ENCODE data around the gene POC1A.
"Not testable (repeated sequence)": the region's sequence is repeated elsewhere in the genome, so short reads cannot be mapped to it uniquely, and the experiment has no call there.

Gene POC1A

DNA sequence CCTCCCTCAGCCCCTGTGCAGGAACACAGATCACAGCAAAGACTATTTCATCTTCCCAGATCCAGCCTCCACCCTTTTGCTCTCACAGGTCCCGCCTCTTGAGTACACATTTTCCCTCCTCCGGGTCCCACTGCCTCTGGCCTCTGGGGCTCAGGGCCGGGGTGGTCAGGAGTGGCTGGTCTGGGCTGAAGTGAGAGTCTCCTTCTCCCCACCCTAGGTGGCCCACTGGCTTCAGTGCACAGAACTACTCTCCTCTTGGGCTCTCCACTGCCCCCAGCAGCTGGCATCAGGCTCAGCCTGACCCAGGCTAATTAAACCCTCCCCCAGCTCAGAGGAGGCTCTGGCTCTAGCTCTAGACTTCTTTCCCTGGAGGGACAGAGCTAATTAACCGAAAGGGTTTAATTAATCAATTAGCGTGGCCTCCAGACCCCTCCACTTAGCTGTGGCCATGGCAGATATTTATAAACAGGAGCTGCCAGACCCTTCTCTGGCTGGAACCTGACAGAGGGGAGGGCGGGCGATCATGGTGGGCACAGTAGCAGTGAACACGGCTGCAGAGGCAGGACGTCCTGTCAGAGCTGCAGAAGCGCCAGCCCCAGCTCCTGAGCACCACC lies 113.0 kb downstream of the POC1A start:
- FAIRE-seq: no peak

- no peak for FAIRE-seq
These were observed 113.6 kb downstream of the POC1A start for GRCh38 chr3:52040600-52040999.

GRCh38 chr3:52039846-52040245 lies 114.4 kb downstream of the POC1A start:
- no peak for FAIRE-seq

GRCh38 chr3:52039426-52039825 lies 114.8 kb downstream of the POC1A start:
- no peak for FAIRE-seq

DNA sequence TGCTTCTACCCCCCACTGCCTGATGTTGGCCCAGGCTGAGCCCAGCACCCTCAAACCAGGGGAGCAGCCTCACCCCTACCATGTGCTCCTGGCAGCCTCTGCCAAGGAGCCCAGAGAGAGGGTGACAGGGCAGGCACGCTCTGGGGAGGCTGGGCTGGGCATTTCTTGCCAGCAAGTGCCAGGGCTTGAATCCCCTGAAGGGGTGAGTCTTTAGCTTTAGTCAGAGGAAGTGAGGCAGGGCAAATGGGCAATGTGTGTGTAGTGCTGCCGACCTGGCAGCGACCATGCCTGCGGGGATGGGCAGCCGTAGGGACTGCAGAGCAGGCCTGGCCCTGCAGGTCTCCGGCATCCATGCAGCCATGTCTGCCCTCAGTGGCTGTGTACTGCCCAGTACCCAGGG lies 116.0 kb downstream of the POC1A start:
- FAIRE-seq: no peak

DNA sequence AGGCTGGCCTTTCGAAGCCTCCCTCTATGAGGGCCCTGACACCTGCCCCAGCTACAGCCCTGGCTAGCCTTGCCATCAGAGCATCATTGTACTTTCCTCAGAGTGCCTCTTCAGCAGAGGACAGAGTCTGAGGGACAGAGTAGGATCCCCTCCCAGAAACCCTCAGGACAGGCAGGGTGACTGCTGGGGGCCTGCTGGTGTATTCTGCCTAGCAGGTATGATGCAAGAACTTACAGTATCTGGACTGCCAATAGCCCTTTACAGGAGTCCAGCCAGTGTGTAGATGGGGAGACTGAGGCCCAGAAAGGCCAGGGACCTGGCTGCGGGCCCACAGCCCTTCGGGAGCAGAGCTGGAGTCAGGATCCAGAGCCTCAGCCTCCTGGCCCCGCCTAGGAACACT lies 116.9 kb downstream of the POC1A start:
- FAIRE-seq: no peak

- FAIRE-seq: no peak
These were observed 117.4 kb downstream of the POC1A start for GRCh38 chr3:52036829-52037228.

DNA sequence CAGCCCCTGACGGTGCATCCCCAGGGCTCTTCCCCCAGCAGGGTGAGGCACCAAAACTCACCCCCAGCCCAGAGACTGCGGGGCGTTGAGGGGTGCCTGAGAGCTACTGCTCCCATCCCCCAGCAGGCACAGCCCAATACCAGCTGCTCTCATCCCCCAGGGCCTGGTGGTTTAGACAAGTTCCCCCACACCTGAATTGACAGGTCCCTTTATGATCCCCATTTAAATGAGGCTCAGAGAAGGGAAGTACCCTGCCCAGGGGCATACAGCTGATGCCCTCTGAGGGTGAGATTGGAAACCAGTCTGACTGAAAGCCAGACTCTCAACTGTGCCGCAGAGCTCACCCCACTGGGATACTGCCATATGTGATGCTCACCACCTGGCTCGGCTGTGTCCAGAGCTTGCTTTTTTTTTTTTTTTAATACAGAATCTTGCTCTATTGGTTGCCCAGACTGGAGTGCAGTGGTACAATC lies 118.0 kb downstream of the POC1A start:
- FAIRE-seq: no peak

- no peak for FAIRE-seq
These were observed 119.6 kb downstream of the POC1A start for GRCh38 chr3:52034651-52035050.

DNA sequence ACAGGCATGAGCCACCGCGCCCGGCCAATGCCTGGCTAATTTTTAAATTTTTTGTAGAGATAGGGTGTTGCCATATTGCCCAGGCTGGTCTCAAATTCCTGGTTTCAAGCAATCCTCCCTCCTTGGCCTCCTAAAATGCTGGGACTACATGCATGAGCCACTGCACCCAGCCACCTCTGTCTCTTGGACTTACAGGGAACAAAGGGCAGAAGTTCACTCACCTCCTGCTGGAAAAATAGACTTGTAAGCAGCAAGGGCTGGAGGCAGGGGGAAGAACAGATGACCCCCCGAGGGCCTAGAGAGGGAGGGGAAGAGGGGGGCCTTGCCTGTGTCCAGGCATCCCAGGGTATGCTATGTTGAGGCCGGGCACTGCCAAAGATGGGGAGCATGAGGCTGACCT lies 120.0 kb downstream of the POC1A start:
- no peak for FAIRE-seq

DNA sequence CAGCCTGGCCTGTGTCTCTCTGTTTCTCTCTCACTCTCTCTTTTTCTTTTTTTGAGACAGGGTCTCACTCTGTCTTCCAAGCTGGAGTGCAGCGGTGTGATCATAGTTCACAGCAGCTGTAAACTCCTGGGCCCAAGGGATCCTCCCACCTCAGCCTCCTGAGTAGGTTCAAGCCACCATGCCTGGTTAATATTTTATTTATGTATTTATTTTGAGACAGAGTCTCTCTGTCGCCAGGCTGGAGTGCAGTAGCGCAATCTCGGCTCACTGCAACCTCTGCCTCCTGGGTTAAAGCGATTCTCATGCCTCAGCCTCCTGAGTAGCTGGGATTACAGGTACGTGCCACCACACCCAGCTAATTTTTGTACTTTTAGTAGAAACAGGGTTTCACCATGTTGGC lies 120.5 kb downstream of the POC1A start:
- not testable (repeated sequence) for FAIRE-seq

GRCh38 chr3:52032702-52033408 lies 121.4 kb downstream of the POC1A start:
- FAIRE-seq: no peak

DNA sequence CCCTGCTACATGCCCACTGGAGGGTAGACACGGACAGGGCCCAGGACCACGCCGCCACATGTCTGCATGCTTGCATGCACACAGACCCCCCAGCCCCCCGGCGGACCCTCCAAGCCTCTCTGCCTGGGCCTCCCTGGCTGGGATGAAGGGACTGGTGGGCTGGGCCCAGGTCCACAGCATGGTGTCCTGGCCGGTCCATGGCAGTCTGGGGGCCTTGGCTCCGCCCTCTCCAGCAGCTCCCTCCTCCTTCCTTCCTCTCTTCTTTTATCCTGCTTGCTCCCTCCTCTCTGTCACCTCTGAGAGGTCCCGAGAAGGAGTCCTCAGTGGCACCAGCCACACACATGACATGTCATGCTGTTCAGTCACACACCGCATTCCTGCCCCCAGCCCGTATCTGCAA lies 122.3 kb downstream of the POC1A start:
- no peak for FAIRE-seq

DNA sequence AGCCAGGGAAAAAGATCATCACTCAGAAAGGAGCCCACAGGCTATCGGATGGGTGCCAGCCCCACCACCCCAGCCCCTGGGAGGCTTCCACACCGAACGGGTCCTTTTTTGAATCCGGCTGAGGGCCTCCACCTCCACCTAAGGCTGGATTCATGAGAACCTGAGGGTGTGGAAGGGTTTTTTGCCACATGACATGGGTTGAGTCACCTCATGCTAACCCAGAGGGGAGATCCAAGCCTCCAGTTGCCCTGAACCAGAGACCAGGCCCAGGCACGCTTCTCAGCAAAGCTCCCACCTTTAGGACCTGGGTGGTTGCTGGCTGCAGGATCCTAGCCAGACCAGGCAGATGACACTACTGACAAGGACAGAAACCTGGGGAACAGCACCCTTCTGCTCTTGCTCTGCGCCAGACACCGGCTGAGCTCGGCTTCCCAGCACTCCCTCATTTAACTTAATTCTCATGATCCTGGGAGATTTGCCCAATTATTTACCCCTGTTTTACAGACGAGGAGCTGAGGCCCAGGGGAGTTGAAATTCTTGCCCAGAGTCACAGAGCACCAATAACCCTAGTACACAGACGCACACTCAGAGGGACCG lies 123.4 kb downstream of the POC1A start:
- no peak for FAIRE-seq

GRCh38 chr3:52029535-52029934 lies 124.7 kb downstream of the POC1A start:
- FAIRE-seq: no peak

DNA sequence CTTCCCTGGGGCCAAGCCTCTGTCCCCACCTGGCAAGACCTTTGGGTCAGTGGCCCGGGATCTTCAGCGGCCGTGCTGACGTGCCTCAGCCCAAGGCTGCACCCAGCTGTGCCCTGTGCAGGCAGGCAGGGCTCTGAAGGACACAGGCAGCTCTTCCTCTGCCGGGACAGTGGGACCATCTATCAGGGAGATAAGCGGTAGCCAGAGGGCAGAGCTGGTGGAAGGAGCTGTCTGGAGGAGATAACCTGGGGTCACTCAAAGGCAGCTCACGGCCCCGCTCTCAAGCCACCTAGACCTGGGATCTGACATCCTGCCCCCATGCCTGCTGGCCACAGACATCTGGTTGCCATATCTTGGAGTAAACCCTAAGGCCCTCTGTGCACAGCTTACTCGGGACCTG lies 125.2 kb downstream of the POC1A start:
- FAIRE-seq: no peak

GRCh38 chr3:52028572-52028971 lies 125.7 kb downstream of the POC1A start:
- no peak for FAIRE-seq

DNA sequence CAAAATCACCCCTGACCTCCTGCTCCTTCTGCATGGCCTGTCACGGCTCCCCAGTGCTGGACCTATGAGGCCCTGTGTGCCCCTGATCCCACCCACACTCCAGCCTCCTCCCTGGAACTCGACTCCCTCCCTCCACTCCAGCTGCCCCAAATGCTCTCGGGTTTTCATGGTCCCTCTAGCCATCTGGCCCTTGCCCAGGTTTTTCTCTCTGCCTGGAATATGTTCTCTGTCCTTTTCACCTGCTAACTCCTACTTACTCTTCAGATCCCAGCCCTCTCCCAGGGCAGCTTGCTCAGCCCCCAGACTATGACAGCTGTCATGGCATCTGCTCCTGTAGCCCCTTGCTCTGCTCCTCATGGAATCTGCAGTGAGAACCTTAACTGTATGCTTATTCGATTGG lies 128.2 kb downstream of the POC1A start:
- FAIRE-seq: no peak

DNA sequence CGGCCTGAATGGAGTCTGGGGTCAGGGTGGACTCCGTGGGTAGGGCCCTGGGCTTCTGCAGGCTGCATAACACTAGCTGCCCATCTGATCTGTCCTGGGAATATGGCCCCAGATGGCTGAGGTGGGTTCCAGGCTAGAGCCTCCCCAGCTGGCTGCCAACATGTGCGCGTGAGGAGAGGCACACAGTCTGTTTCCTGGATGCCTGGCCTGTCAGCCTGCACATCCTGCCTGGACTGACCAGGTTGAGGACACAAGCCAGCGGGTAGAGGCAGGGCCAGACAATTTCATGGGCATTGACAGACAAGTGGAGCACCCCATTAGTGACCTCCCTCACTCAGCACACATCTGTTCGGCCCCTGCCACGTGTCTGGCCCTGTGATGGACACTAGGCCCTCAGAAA lies 128.8 kb downstream of the POC1A start:
- FAIRE-seq: no peak

Measured in colon (tissue), 2 donors.